Neuronal stem cell (in vitro differentiated cells): ENCODE results near the gene ACYP1.

Experiments used
- DNase-seq: peaks from one replicate; pipeline ENCODE4 v3.0.0-alpha.2; 2013; ENCODE audit warnings: low spot score
- H2AFZ ChIP-seq: one replicate; pipeline ENCODE4 v1.6.1; 2013; ENCODE audit warnings: mild to moderate bottlenecking, low read length, inconsistent platforms
- H2AK5ac ChIP-seq: 2 replicates; pipeline ENCODE4 v1.6.1; 2013; ENCODE audit warnings: low read depth, mild to moderate bottlenecking, inconsistent platforms, low read length, moderate library complexity, mixed read lengths
- H2BK120ac ChIP-seq: 2 replicates; pipeline ENCODE4 v1.6.1; 2013; ENCODE audit warnings: low read depth, mild to moderate bottlenecking, inconsistent platforms, low read length, moderate library complexity, mixed read lengths
- H2BK12ac ChIP-seq: one replicate; pipeline ENCODE4 v1.6.1; 2013; ENCODE audit warnings: low read length, inconsistent platforms
- H2BK15ac ChIP-seq: 2 replicates; pipeline ENCODE4 v1.6.1; 2013; ENCODE audit warnings: mild to moderate bottlenecking, low read length, inconsistent platforms, mixed read lengths
- H2BK5ac ChIP-seq: one replicate; pipeline ENCODE4 v1.6.1; 2013; ENCODE audit warnings: inconsistent platforms, mild to moderate bottlenecking, low read length, moderate library complexity
- H3K14ac ChIP-seq: one replicate; pipeline ENCODE4 v1.6.1; 2013; ENCODE audit warnings: low read length, inconsistent platforms
- H3K18ac ChIP-seq: 2 replicates; pipeline ENCODE4 v1.6.1; 2013; ENCODE audit warnings: low read length, inconsistent platforms
- H3K23ac ChIP-seq: 2 replicates; pipeline ENCODE4 v1.6.1; 2013; ENCODE audit warnings: low read depth, mild to moderate bottlenecking, mixed read lengths, low read length, inconsistent platforms; ENCODE audit not compliant: poor library complexity
- H3K27ac ChIP-seq: replicated peaks from 3 replicates; pipeline ENCODE4 v1.5.1; 2013; ENCODE audit warnings: low read length, inconsistent platforms
- H3K27me3 ChIP-seq, 3 experiments: 2 replicates each; pipeline ENCODE4 v1.6.1; 2013; ENCODE audit warnings: low read length in 3 of 3, mild to moderate bottlenecking in 2 of 3, inconsistent platforms in 1 of 3, low read depth in 1 of 3, mixed read lengths in 1 of 3, moderate library complexity in 1 of 3; ENCODE audit not compliant: control insufficient read depth in 3 of 3, insufficient read depth in 3 of 3
- H3K36me3 ChIP-seq, 2 donors: replicated peaks in 1 of 2; 2 replicates each; pipeline ENCODE4 v1.6.1; 2013; ENCODE audit warnings: low read length in 2 of 2; ENCODE audit not compliant: control insufficient read depth in 2 of 2, insufficient read depth in 2 of 2
- H3K4ac ChIP-seq: 2 replicates; pipeline ENCODE4 v1.6.1; 2013; ENCODE audit warnings: inconsistent platforms, mild to moderate bottlenecking, low read length, moderate library complexity
- H3K4me1 ChIP-seq, 2 donors: 1 replicate in 1 of 2; 2 replicates in 1 of 2; pipeline ENCODE4 v1.6.1; 2013; ENCODE audit warnings: low read length in 2 of 2, low read depth in 1 of 2; ENCODE audit not compliant: control insufficient read depth in 2 of 2, insufficient read depth in 1 of 2
- H3K4me2 ChIP-seq: one replicate; pipeline ENCODE4 v1.6.1; 2013; ENCODE audit warnings: mild to moderate bottlenecking, low read length, inconsistent platforms; ENCODE audit not compliant: insufficient read depth, poor library complexity, severe bottlenecking
- H3K4me3 ChIP-seq, 2 donors: 2 replicates each; pipeline ENCODE4 v1.5.1; 2013; ENCODE audit warnings: low read length in 2 of 2, mild to moderate bottlenecking in 2 of 2, inconsistent platforms in 1 of 2, moderate library complexity in 1 of 2
- H3K79me1 ChIP-seq: one replicate; pipeline ENCODE4 v1.6.1; 2013; ENCODE audit warnings: low read depth, mild to moderate bottlenecking, inconsistent platforms, low read length, moderate library complexity
- H3K9ac ChIP-seq: one replicate; pipeline ENCODE4 v1.6.1; 2013; ENCODE audit warnings: mild to moderate bottlenecking, low read depth, low read length, inconsistent platforms; ENCODE audit not compliant: poor library complexity
- H3K9me3 ChIP-seq, 2 donors: replicated peaks in 1 of 2; 2 replicates each; pipeline versions ENCODE3 to v1.6.1; 2013; ENCODE audit warnings: low read length in 2 of 2, mild to moderate bottlenecking in 2 of 2, inconsistent platforms in 1 of 2, low read depth in 1 of 2, mixed read lengths in 1 of 2, moderate library complexity in 1 of 2; ENCODE audit not compliant: control insufficient read depth in 2 of 2, insufficient read depth in 1 of 2
- H4K8ac ChIP-seq: one replicate; pipeline ENCODE4 v1.6.1; 2013; ENCODE audit warnings: low read depth, mild to moderate bottlenecking, inconsistent platforms, low read length, moderate library complexity
- H4K91ac ChIP-seq: one replicate; pipeline ENCODE4 v1.6.1; 2013; ENCODE audit warnings: low read length, low read depth, mild to moderate bottlenecking, inconsistent platforms; ENCODE audit not compliant: poor library complexity
- WGBS, 2 donors: extraction: QIAGEN DNeasy Blood & Tissue Kit; methylation state at CpG; one replicate each; pipeline ENCODE4 v1.1.7; 2013; ENCODE audit warnings: missing lambda C conversion rate in 2 of 2, mixed read lengths in 1 of 2; ENCODE audit not compliant: insufficient read length in 2 of 2, insufficient replicate concordance in 1 of 2; ENCODE audit errors: extremely low coverage in 2 of 2; 5-methylcytosine and 5-hydroxymethylcytosine counted together

The ACYP1 gene

GRCh38 chr14:75098682-75099081 is 34.9 kb upstream of the ACYP1 start:
- H2AFZ ChIP-seq: no peak overlapping the region

GRCh38 chr14:75098212-75098611 is 34.4 kb upstream of the ACYP1 start:
- no peak for DNase-seq
- H3K23ac ChIP-seq: no peak overlapping the region
- H4K91ac ChIP-seq: no peak overlapping the region
- H4K8ac ChIP-seq: no peak overlapping the region
- H2AK5ac ChIP-seq: no peak overlapping the region
- H3K14ac ChIP-seq: no peak overlapping the region
- peaks cover 0 to 4% of the 10 kb centered on the region in 2 donors for H3K4me1 ChIP-seq
- no peak overlapping the region for H2AFZ ChIP-seq
- no peak overlapping the region for H2BK15ac ChIP-seq
- H2BK5ac ChIP-seq: no peak overlapping the region
- H3K27me3 ChIP-seq: no peaks in the 10 kb centered on the region
- H3K79me1 ChIP-seq: no peaks in the 10 kb centered on the region
- peaks cover 20 to 69% of the 10 kb centered on the region in 2 donors for H3K36me3 ChIP-seq
- no peak overlapping the region for H3K27ac ChIP-seq
- no peak overlapping the region for H3K4me3 ChIP-seq
- no peak overlapping the region for H3K4ac ChIP-seq
- no peak overlapping the region for H3K18ac ChIP-seq
- no peak overlapping the region for H2BK120ac ChIP-seq
- no peak overlapping the region for H3K9ac ChIP-seq
- no peaks in the 10 kb centered on the region for H3K9me3 ChIP-seq
- no peak overlapping the region for H2BK12ac ChIP-seq
- no peak overlapping the region for H3K4me2 ChIP-seq

More at GRCh38 chr14:75098682-75099081, 34.9 kb upstream of the ACYP1 start:
- Histone ChIP-seq H3K4me2 (no peak overlapping the region), H2BK12ac (no peak overlapping the region), H3K23ac (no peak overlapping the region), H3K36me3 (peaks cover 20 to 72% of the 10 kb centered on the region in 2 donors), H3K27ac (no peak overlapping the region), H3K79me1 (no peaks in the 10 kb centered on the region), H3K4me1 (peaks cover 0 to 4% of the 10 kb centered on the region in 2 donors), H2BK120ac (no peak overlapping the region), H3K27me3 (no peaks in the 10 kb centered on the region), H3K4ac (no peak overlapping the region), H3K9me3 (no peaks in the 10 kb centered on the region), H2BK5ac (no peak overlapping the region), H3K9ac (no peak overlapping the region), H2AK5ac (no peak overlapping the region), H3K18ac (no peak overlapping the region), H4K8ac (no peak overlapping the region), H3K14ac (no peak overlapping the region), H3K4me3 (no peak overlapping the region), H4K91ac (no peak overlapping the region), H2BK15ac (no peak overlapping the region)
- WGBS, 2 donors: no CpG with 5 or more reads among the region's 1 CpG
- no peak for DNase-seq

- Histone ChIP-seq H3K27ac (no peak overlapping the region), H3K4ac (no peak overlapping the region), H2BK15ac (no peak overlapping the region), H3K4me1 (peaks cover 0 to 4% of the 10 kb centered on the region in 2 donors), H3K9ac (no peak overlapping the region), H3K36me3 (peaks cover 20 to 71% of the 10 kb centered on the region in 2 donors), H3K18ac (no peak overlapping the region), H2AK5ac (no peak overlapping the region), H2AFZ (no peak overlapping the region), H2BK120ac (no peak overlapping the region), H3K9me3 (no peaks in the 10 kb centered on the region), H2BK5ac (no peak overlapping the region), H2BK12ac (no peak overlapping the region), H4K91ac (no peak overlapping the region), H4K8ac (no peak overlapping the region), H3K27me3 (no peaks in the 10 kb centered on the region), H3K4me2 (no peak overlapping the region), H3K4me3 (no peak overlapping the region), H3K14ac (no peak overlapping the region), H3K23ac (no peak overlapping the region), H3K79me1 (no peaks in the 10 kb centered on the region)
- no CpG with 5 or more reads among the region's 6 CpGs for whole genome bisulfite sequencing, 2 donors
- DNase-seq: no peak
Observed at GRCh38 chr14:75096959-75097358, 33.1 kb upstream of the ACYP1 start.

GRCh38 chr14:75095690-75096089 is 31.9 kb upstream of the ACYP1 start:
- no CpG with 5 or more reads among the region's 4 CpGs for WGBS, 2 donors
- Histone ChIP-seq H2AFZ (no peak overlapping the region), H3K4me3 (no peak overlapping the region), H2BK120ac (no peak overlapping the region), H3K36me3 (peaks cover 17 to 63% of the 10 kb centered on the region in 2 donors), H3K4ac (no peak overlapping the region), H3K9ac (no peak overlapping the region), H3K14ac (no peak overlapping the region), H2BK5ac (no peak overlapping the region), H3K4me2 (no peak overlapping the region), H2AK5ac (no peak overlapping the region), H3K27me3 (no peaks in the 10 kb centered on the region), H4K8ac (no peak overlapping the region), H3K27ac (no peak overlapping the region), H2BK15ac (no peak overlapping the region), H3K4me1 (peaks cover 0 to 4% of the 10 kb centered on the region in 2 donors), H3K9me3 (no peaks in the 10 kb centered on the region), H4K91ac (no peak overlapping the region), H3K79me1 (no peaks in the 10 kb centered on the region), H3K18ac (no peak overlapping the region), H3K23ac (no peak overlapping the region), H2BK12ac (no peak overlapping the region)
- no peak for DNase-seq
